Epithelial cell of esophagus (primary cell): ENCODE data around the gene VCX3A.

Experiments
- DNase-seq: peaks from one replicate; pipeline ENCODE4 v3.0.0; 2010; ENCODE audit warnings: low read depth
- H3K4me3 ChIP-seq: 2 replicates; pipeline ENCODE4 v1.5.1; 2011; ENCODE audit warnings: mild to moderate bottlenecking, low read length, control low read depth
- CTCF ChIP-seq: IDR thresholded peaks from 2 replicates; pipeline ENCODE4 v1.5.1; 2011; ENCODE audit warnings: low read depth, mild to moderate bottlenecking, low read length, control low read depth, inconsistent platforms; ENCODE audit not compliant: insufficient read depth; ENCODE audit errors: missing control alignments

The VCX3A gene

GRCh38 chrX:6526564-6527136 is 8.3 kb downstream of the VCX3A start:
- no peak for DNase-seq
- no peak for TF ChIP-seq CTCF
- H3K4me3 ChIP-seq: no peak overlapping the region

GRCh38 chrX:6517376-6517775 is 17.5 kb downstream of the VCX3A start:
- no peak for DNase-seq
- no peak for TF ChIP-seq CTCF
- no peak overlapping the region for H3K4me3 ChIP-seq

DNA sequence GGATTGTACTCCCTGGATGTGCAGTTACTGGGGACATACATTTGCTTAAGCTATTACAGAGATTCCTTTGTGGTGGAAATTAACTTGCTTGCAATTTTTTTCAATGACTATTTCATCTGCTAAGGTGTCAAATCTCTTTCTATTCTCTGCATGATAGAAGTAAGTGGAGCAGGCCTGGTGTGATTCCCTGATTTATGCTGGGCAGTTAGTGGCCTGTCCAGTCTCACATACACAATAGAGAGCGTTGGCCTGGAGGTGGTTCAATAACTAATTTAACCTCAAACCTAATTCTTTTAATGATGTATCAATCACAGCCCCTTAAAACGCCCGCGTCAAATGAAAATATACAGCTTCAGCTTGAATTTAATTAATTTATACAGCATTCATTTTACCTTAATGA is 28.5 kb downstream of the VCX3A start:
- no peak overlapping the region for H3K4me3 ChIP-seq
- TF ChIP-seq CTCF: no peak
- DNase-seq: no peak

- no peak for DNase-seq
- TF ChIP-seq CTCF: no peak
- H3K4me3 ChIP-seq: no peak overlapping the region
Measured at GRCh38 chrX:6505960-6506359, 29.0 kb downstream of the VCX3A start.

GRCh38 chrX:6500719-6501118 is 34.2 kb downstream of the VCX3A start:
- no peak overlapping the region for H3K4me3 ChIP-seq
- no peak for TF ChIP-seq CTCF
- no peak for DNase-seq

DNA sequence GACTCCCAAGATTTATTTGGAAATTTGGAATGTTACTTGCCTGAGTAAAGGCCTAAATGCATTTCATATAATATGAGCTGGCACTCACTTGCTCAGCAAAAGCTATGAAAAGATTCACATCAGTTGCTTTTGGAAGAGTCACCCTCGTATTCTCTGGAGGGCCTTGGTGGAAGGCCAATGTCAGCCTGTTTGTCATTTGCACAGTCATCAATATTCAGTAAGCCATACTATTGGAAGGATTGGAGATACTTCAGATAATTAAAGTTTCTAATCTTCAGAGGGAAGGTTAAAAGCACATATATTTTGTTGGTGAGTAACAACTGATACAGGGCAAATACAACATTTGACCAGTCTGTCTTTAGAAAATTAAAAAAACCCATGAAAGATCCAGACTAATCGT is 36.6 kb downstream of the VCX3A start:
- TF ChIP-seq CTCF: no peak
- no peak overlapping the region for H3K4me3 ChIP-seq
- DNase-seq: no peak
